Measurements from ENCODE around the gene SBF2. TPM values are rescaled to one million over a fixed set of nuclear protein-coding genes. Genes with fewer than 3 reads are reported as not detected.
"Not testable (repeated sequence)": the region's sequence is repeated elsewhere in the genome, so short reads cannot be mapped to it uniquely, and the experiment has no call there.

Gene SBF2
- total and polyA plus RNA-seq, 9 of the 15 experiments (the other 6 are each of a cell fraction or from before 2014, with no cell fraction given), result 0.80 to 9.5 (median 5.0) TPM

DNA sequence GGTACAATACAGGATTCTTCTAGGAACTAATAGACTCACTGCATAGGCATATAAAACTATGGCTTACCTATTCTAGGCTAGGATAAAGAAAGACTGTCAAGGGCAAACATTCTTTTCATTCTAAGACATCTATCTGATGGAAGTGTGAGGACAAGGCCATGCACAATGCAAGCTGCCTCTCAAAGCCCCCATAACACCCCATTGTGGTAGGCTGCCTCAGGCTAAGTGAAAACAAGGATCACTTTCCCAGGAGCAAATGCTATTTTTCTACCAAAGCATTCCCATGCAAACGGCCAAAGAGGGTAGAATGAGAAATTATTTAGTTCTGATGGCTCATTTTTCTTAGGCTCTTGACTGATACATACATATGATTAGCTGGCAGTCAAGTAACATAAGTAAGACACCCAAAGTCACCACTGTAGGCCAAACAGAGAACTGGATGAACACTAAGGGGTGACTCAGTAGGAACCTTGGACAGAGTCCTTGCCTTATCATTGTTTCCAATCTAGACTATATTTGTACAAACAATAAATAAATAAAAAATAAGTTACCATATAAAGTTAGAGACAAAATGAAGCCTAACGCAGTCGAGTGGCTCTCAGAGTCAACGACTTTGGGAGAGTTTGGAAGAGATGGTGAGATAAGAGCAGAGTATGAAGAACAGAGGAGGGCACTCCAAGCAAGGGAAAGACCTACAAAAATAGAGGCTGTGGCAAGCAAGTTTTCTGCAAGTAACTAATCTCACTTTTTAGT lies 303.6 kb downstream of the SBF2 start (continued):
- peak; percentile 72 for TF ChIP-seq REST (IDR thresholded peaks at IDR 0.05; ENCODE audit: borderline replicate concordance)
- TF ChIP-seq REST (CRISPR knock-in tag; IDR thresholded peaks at IDR 0.05; ENCODE audit: low read depth), result no peak

GRCh38 chr11:9987303-9987702 lies 306.7 kb downstream of the SBF2 start:
- not testable (repeated sequence) for H3K4me3 ChIP-seq; H2AFZ ChIP-seq (ENCODE audit: low read depth, low read length); H3K4me2 ChIP-seq (ENCODE audit: insufficient read depth, low read length)

More at GRCh38 chr11:9987303-9987702, 306.7 kb downstream of the SBF2 start:
- H4K20me1 ChIP-seq (replicated peaks; ENCODE audit: control insufficient read depth, insufficient read depth, low read length); H3K27me3 ChIP-seq (ENCODE audit: control insufficient read depth in 2 of 2, insufficient read depth in 2 of 2, low read length in 2 of 2); BruUV-seq (replicated peaks); H3K9ac ChIP-seq (ENCODE audit: insufficient read depth in 1 of 2, low read depth in 2 of 2, low read length in 2 of 2); DNase-seq (ENCODE audit: extremely low read depth in 1 of 4, low spot score in 3 of 4); in situ Hi-C loops (cut with MboI); ATAC-seq; FAIRE-seq; H3K9me3 ChIP-seq (replicated peaks; ENCODE audit: control insufficient read depth, insufficient read depth, low read depth, low read length); H3K9me1 ChIP-seq (ENCODE audit: control insufficient read depth, insufficient read depth, low read length); intact Hi-C loops (cut with micrococcal nuclease); H3K27ac ChIP-seq (ENCODE audit: extremely low read depth, low read depth, low read length); H3K36me3 ChIP-seq (ENCODE audit: control insufficient read depth, insufficient read depth, low read length); CTCF ChIA-PET (ENCODE audit: low intra/inter-chr PET ratio); H3K79me2 ChIP-seq (ENCODE audit: control insufficient read depth, insufficient read depth, low read length); H3K4me1 ChIP-seq (replicated peaks in 1 of 2; ENCODE audit: control insufficient read depth in 2 of 2, insufficient read depth in 2 of 2, low read length in 2 of 2): not testable (repeated sequence)
- POLR2A ChIA-PET, result interaction anchor here (0.8 kb wide), 2 partner anchors 15 to 89 kb away, joined by 3 to 7 read pairs; no protein-coding TSS in a partner anchor
- 7% methylated on average over 4 of the region's 4 CpGs for WGBS (ENCODE audit: insufficient coverage, low coverage, missing lambda C conversion rate)
